SU-DHL-6 (cell line): ENCODE data around the gene BIN1.

ENCODE experiments used
- H2AFZ ChIP-seq: fragments of 200-600 bp; sonication (generic); 2 replicates; pipeline ENCODE4 v1.6.1; 2014; ENCODE audit warnings: low read depth, mild to moderate bottlenecking, moderate library complexity, mixed read lengths, antibody characterized with exemption, low read length; ENCODE audit not compliant: severe bottlenecking
- H3F3A ChIP-seq: fragments of 200-600 bp; shearing (Covaris generic); 2 replicates; pipeline ENCODE4 v1.6.0; 2016; ENCODE audit warnings: antibody characterized with exemption, mild to moderate bottlenecking; ENCODE audit not compliant: insufficient read depth
- H3K27ac ChIP-seq: fragments of 200-600 bp; sonication (generic); 2 replicates; pipeline ENCODE4 v1.5.1; 2016; ENCODE audit warnings: low read depth, mild to moderate bottlenecking, low read length, moderate library complexity, mixed read lengths
- H3K27me3 ChIP-seq: fragments of 200-600 bp; sonication (generic), shearing (Covaris generic); 2 replicates; pipeline ENCODE4 v1.6.0; 2014; ENCODE audit warnings: mild to moderate bottlenecking, low read length
- H3K36me3 ChIP-seq: fragments of 200-600 bp; sonication (generic); 2 replicates; pipeline ENCODE4 v1.6.1; 2014; ENCODE audit warnings: mild to moderate bottlenecking, low read length, mixed read lengths
- H3K4me2 ChIP-seq: fragments of 300-600, 200-600 bp; shearing (Covaris generic), sonication (generic); 2 replicates; pipeline ENCODE4 v1.6.0; 2014; ENCODE audit warnings: low read length, low read depth, mild to moderate bottlenecking; ENCODE audit not compliant: poor library complexity, severe bottlenecking
- H3K4me3 ChIP-seq: fragments of 200-600 bp; sonication (generic); 2 replicates; pipeline ENCODE4 v1.5.1; 2014; ENCODE audit warnings: antibody characterized with exemption, low read length, mild to moderate bottlenecking, mixed read lengths; ENCODE audit not compliant: insufficient read depth, poor library complexity, severe bottlenecking
- H3K79me2 ChIP-seq: fragments of 200-600 bp; sonication (generic); 2 replicates; pipeline ENCODE4 v1.6.1; 2014; ENCODE audit warnings: mild to moderate bottlenecking, low read length, moderate library complexity; ENCODE audit not compliant: insufficient read depth
- H3K9ac ChIP-seq: fragments of 200-600 bp; sonication (generic); 2 replicates; pipeline ENCODE4 v1.7.0; 2014; ENCODE audit warnings: mild to moderate bottlenecking, low read length
- H3K9me2 ChIP-seq: fragments of 200-600 bp; sonication (generic); replicated peaks from 2 replicates; pipeline ENCODE4 v1.6.1; 2014; ENCODE audit warnings: low read length; ENCODE audit not compliant: insufficient read depth
- H3K9me3 ChIP-seq: fragments of 200-600 bp; sonication (generic); 2 replicates; pipeline ENCODE4 v1.6.1; 2014; ENCODE audit warnings: low read length, mixed read lengths; ENCODE audit not compliant: insufficient read depth
- H4K20me1 ChIP-seq: fragments of 200-600 bp; sonication (generic); 2 replicates; pipeline ENCODE4 v1.6.1; 2014; ENCODE audit warnings: low read depth, mild to moderate bottlenecking, antibody characterized with exemption, low read length, moderate library complexity, mixed read lengths
- EZH2phosphoT487 ChIP-seq: fragments of 200-600 bp; sonication (generic), shearing (Covaris generic); conservative IDR thresholded peaks from 2 replicates; pipeline ENCODE4 v1.6.1; 2018; ENCODE audit warnings: mild to moderate bottlenecking, antibody characterized with exemption, low read length, moderate library complexity, mixed read lengths
- TF ChIP-seq, protein P1 (sequence below): fragments of 200-600 bp; sonication (generic); IDR thresholded peaks from one replicate; pipeline ENCODE4 v1.5.1; 2017; ENCODE audit warnings: antibody characterized with exemption, mild to moderate bottlenecking, low read length, moderate library complexity; ENCODE audit not compliant: insufficient read depth, poor library complexity, severe bottlenecking

The BIN1 gene

DNA sequence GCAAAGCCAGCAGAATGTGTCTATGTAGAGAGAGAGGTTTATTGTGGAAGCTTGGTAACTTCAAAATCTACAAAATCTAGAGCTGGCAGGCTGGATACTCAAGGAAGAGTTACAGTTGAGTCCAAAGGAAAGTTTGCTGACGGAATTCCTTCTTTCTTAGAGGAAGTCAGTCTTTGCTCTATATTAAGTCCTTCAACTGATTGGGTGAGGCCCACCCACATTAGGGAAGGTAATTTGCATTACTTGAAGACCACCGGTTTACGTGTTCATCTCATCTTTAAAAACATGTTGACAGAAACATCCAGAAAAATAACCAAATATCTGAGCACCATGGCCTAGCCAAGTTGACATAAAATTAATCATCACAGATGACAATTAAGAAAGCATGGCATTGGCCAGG, 106.8 kb downstream of the BIN1 start:
- no peak overlapping the region for H3K4me3 ChIP-seq
- no peaks in the 10 kb centered on the region for H4K20me1 ChIP-seq
- H3K9ac ChIP-seq = no peak overlapping the region
- no peaks in the 10 kb centered on the region for H3K27me3 ChIP-seq
- H3K9me3 ChIP-seq = no peaks in the 10 kb centered on the region
- no peaks in the 10 kb centered on the region for H3F3A ChIP-seq
- no peak overlapping the region for H3K4me2 ChIP-seq
- no peak overlapping the region for H3K27ac ChIP-seq
- no peak overlapping the region for H2AFZ ChIP-seq
- no peaks in the 10 kb centered on the region for H3K79me2 ChIP-seq
- H3K9me2 ChIP-seq = no peaks in the 10 kb centered on the region
- H3K36me3 ChIP-seq = no peaks in the 10 kb centered on the region
- TF ChIP-seq, protein P1, sequence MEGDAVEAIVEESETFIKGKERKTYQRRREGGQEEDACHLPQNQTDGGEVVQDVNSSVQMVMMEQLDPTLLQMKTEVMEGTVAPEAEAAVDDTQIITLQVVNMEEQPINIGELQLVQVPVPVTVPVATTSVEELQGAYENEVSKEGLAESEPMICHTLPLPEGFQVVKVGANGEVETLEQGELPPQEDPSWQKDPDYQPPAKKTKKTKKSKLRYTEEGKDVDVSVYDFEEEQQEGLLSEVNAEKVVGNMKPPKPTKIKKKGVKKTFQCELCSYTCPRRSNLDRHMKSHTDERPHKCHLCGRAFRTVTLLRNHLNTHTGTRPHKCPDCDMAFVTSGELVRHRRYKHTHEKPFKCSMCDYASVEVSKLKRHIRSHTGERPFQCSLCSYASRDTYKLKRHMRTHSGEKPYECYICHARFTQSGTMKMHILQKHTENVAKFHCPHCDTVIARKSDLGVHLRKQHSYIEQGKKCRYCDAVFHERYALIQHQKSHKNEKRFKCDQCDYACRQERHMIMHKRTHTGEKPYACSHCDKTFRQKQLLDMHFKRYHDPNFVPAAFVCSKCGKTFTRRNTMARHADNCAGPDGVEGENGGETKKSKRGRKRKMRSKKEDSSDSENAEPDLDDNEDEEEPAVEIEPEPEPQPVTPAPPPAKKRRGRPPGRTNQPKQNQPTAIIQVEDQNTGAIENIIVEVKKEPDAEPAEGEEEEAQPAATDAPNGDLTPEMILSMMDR = no peak
- TF ChIP-seq EZH2phosphoT487 = no peak

DNA sequence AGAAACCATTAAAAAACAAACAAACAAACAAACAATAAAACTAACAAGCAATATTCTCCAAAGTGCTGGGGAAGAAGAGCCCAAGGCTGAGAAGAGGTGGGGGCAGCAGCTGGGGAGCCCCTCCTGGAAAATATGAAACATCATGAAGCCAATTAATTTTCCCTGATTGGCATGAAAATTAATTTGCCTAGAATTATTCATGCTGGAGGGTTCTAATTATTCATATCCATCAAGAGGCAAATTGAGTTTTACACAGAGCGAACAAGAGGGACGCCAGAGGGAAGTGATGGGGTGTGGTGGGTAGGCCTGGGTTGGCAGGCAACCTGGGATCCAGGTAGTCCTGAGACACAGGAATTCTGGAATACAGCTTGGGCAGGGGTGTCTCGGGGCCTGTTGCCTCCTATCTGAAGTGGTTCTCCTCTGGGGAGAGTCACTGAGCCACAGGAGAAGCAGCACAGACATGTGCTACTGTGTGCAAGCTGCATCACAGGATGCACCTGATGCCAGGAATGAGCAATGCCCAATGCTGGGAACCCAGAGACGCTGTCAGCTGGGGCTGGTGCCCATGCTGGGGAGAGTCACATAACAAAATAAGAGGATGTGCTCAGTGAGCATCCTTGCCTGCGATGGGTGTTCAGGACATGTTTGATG, 107.7 kb downstream of the BIN1 start:
- H3K4me3 ChIP-seq = no peak overlapping the region
- H3K9ac ChIP-seq = no peak overlapping the region
- H3K27ac ChIP-seq = no peak overlapping the region
- TF ChIP-seq, protein P1 = no peak
- no peak for TF ChIP-seq EZH2phosphoT487
- no peaks in the 10 kb centered on the region for H4K20me1 ChIP-seq
- no peaks in the 10 kb centered on the region for H3K36me3 ChIP-seq
- H2AFZ ChIP-seq = no peak overlapping the region
- H3K9me3 ChIP-seq = no peaks in the 10 kb centered on the region
- no peaks in the 10 kb centered on the region for H3K79me2 ChIP-seq
- no peaks in the 10 kb centered on the region for H3F3A ChIP-seq
- no peak overlapping the region for H3K4me2 ChIP-seq
- no peaks in the 10 kb centered on the region for H3K27me3 ChIP-seq
- no peaks in the 10 kb centered on the region for H3K9me2 ChIP-seq

DNA sequence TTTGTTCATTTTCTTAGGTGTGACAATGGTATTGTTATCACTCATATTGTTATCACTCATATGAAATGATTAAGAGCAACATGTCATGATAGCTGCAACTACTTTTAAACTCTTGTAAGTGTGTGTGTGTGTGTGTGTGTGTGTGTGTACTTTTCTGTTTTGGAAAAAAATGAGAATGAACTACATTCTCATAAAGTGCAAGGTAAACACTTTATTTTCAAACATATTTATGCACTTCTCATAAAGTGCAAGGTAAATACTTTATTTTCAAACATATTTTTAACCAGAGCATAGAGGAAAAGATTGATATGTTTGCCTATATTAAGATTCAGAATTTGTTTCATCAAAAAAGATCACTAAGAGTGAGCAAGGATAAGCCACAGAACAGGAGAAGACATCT, 108.5 kb downstream of the BIN1 start:
- Histone ChIP-seq H3K27me3 (no peaks in the 10 kb centered on the region), H3K9me3 (no peaks in the 10 kb centered on the region), H3K79me2 (no peaks in the 10 kb centered on the region), H3K27ac (no peak overlapping the region), H3K9me2 (no peaks in the 10 kb centered on the region), H3F3A (no peaks in the 10 kb centered on the region), H2AFZ (no peak overlapping the region), H3K4me2 (no peak overlapping the region), H3K4me3 (no peak overlapping the region), H3K9ac (no peak overlapping the region), H3K36me3 (no peaks in the 10 kb centered on the region), H4K20me1 (no peaks in the 10 kb centered on the region)
- TF ChIP-seq, protein P1 = no peak
- TF ChIP-seq EZH2phosphoT487 = no peak
